Suprapubic skin (tissue), 3 donors: Measurements from ENCODE around the gene ACSS1.

Source experiments
- POLR2A ChIP-seq, 2 donors: fragments of 450-650 bp; IDR thresholded peaks; one replicate each; pipeline ENCODE4 v1.6.1; 2017; ENCODE audit warnings: antibody characterized with exemption in 2 of 2, mild to moderate bottlenecking in 2 of 2, moderate library complexity in 2 of 2
- TF ChIP-seq, protein P1 (sequence below), 2 donors: fragments of 200-600 bp in 1 of 2; fragments of 450-650 bp in 1 of 2; sonication (generic) in 1 of 2; IDR thresholded peaks; one replicate each; pipeline ENCODE4 v1.5.1; 2016 to 2019; ENCODE audit warnings: antibody characterized with exemption in 2 of 2, mild to moderate bottlenecking in 1 of 2, moderate library complexity in 1 of 2

DNA sequence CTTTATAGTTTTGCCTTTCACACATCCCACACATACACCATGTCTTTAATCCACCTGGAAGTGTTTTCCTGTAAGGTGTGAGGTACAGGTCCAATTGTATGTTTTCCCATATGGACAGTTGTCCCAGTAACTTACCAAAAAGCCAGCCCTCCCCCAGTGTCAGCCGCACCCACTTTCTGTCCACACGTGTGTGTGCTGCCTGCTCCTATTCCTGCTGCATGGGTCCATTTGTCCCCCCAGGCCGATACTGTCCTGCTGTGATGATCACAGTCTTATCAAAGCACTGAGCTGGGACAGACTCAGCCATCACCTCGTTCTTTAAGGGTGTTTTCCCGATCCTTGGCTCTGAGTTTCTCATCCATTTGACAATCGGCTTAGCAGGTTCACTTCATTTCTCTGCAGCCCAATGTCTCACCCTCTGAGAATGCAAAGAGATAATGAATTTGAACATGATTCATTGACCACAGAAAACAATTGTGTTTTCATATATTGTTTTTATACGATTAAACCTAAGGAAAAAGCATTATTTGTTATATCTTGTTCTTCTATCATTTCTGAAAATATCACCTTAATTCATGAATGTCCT is 14.4 kb upstream of the ACSS1 start:
- TF ChIP-seq, protein P1, sequence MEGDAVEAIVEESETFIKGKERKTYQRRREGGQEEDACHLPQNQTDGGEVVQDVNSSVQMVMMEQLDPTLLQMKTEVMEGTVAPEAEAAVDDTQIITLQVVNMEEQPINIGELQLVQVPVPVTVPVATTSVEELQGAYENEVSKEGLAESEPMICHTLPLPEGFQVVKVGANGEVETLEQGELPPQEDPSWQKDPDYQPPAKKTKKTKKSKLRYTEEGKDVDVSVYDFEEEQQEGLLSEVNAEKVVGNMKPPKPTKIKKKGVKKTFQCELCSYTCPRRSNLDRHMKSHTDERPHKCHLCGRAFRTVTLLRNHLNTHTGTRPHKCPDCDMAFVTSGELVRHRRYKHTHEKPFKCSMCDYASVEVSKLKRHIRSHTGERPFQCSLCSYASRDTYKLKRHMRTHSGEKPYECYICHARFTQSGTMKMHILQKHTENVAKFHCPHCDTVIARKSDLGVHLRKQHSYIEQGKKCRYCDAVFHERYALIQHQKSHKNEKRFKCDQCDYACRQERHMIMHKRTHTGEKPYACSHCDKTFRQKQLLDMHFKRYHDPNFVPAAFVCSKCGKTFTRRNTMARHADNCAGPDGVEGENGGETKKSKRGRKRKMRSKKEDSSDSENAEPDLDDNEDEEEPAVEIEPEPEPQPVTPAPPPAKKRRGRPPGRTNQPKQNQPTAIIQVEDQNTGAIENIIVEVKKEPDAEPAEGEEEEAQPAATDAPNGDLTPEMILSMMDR (IDR thresholded peaks at IDR 0.05): no peak
- TF ChIP-seq POLR2A (IDR thresholded peaks at IDR 0.05): no peak
